ENCODE results near the gene TMX1. TPM values are rescaled to one million over a fixed set of nuclear protein-coding genes. Genes with fewer than 3 reads are reported as not detected.

TMX1 gene
- total RNA-seq, 1 experiment from 2014 or later: 56.6 TPM

DNA sequence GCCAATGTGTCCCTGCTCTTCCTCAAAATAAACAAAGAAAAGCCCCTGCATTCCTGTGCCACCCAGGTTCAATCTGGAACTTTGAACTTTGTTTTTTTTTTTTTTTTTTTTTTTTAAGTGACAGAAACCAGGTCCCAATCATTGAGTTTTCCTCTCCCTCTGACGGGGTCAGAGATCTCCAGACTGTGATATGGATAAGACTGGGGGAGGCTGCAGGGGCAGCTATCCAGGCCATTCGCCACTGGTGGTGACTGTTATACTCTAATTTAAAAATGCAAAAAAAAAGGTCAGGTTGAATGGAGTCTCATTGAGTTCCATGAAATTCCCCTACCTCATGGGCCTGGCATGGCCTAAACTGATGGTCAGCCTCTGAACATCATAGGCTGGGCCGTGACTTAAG is 57.0 kb downstream of the TMX1 start:
- Histone ChIP-seq H3K4me1 (ENCODE audit: insufficient read depth, low read length) (peaks cover 16% of the 10 kb centered on the region), H3K4me2 (ENCODE audit: low read length) (no peak overlapping the region), H2AFZ (ENCODE audit: low read length) (no peak overlapping the region), H3K79me2 (ENCODE audit: low read length) (no peaks in the 10 kb centered on the region), H3K36me3 (ENCODE audit: low read depth, low read length) (no peaks in the 10 kb centered on the region), H3K9me3 (ENCODE audit: low read length) (no peaks in the 10 kb centered on the region), H3K4me3 (ENCODE audit: low read length) (no peak overlapping the region), H3K27me3 (ENCODE audit: low read length) (no peaks in the 10 kb centered on the region), H3K9me2 (replicated peaks; ENCODE audit: low read length) (no peaks in the 10 kb centered on the region), H4K20me1 (ENCODE audit: low read length) (no peaks in the 10 kb centered on the region), H3K9ac (ENCODE audit: low read length) (no peak overlapping the region), H3K27ac (ENCODE audit: low read length) (no peak overlapping the region), H3F3A (ENCODE audit: low read length, unreplicated experiment) (no peaks in the 10 kb centered on the region)
- TF ChIP-seq, protein P1, sequence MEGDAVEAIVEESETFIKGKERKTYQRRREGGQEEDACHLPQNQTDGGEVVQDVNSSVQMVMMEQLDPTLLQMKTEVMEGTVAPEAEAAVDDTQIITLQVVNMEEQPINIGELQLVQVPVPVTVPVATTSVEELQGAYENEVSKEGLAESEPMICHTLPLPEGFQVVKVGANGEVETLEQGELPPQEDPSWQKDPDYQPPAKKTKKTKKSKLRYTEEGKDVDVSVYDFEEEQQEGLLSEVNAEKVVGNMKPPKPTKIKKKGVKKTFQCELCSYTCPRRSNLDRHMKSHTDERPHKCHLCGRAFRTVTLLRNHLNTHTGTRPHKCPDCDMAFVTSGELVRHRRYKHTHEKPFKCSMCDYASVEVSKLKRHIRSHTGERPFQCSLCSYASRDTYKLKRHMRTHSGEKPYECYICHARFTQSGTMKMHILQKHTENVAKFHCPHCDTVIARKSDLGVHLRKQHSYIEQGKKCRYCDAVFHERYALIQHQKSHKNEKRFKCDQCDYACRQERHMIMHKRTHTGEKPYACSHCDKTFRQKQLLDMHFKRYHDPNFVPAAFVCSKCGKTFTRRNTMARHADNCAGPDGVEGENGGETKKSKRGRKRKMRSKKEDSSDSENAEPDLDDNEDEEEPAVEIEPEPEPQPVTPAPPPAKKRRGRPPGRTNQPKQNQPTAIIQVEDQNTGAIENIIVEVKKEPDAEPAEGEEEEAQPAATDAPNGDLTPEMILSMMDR (conservative IDR thresholded peaks at IDR 0.05; ENCODE audit: low read depth, low read length): no peak
- TF ChIP-seq EZH2 (IDR thresholded peaks at IDR 0.05; ENCODE audit: low read length, unreplicated experiment) (no peak), EZH2phosphoT487 (IDR thresholded peaks at IDR 0.05; ENCODE audit: borderline replicate concordance, low read length) (no peak)
- ChIA-PET POLR2A (ENCODE audit: unreplicated experiment) (no interaction called here), CTCF (interaction anchor here (0.5 kb wide), 1 partner anchor 354 kb away, joined by 3 read pairs; the partner anchor contains the start of gene FRMD6)
- intact Hi-C loops (cut with micrococcal nuclease): loop anchor here (5.0 kb wide), 1 partner anchor 145 kb away; no protein-coding TSS in a partner anchor
- ATAC-seq: no peak
- BruUV-seq (replicated peaks): no TSS peak
- no peak for DNase-seq

DNA sequence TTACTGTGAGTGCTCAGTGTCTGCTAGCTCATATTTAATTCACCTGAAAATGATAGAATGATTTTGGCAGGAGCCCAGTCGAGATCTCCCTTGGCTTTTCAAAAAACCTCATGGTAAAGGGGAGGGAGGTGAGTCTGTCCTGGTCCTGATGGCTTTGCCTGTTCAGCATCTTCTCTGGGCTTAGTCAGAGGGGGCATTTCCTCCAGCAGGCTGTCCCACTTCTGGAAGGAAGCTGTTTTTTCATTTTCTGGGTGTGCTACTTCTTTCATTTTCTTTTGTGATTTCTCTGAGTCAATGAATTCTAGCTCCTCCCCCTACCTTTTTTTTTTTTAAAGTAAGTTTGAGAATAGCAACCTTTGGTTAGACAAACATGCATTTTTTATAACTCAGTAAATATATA is 58.8 kb downstream of the TMX1 start:
- ChIA-PET POLR2A (ENCODE audit: unreplicated experiment) (interaction anchor here (0.6 to 0.8 kb wide), 2 partner anchors 97 to 100 kb away, joined by 3 to 4 read pairs; no protein-coding TSS in a partner anchor), CTCF (interaction anchor here (0.6 kb wide), 1 partner anchor 9 kb away, joined by 3 read pairs; no protein-coding TSS in a partner anchor)
- no TSS peak for BruUV-seq (replicated peaks)
- Histone ChIP-seq H3K4me3 (ENCODE audit: low read length) (no peak overlapping the region), H3K27ac (ENCODE audit: low read length) (no peak overlapping the region), H3F3A (ENCODE audit: low read length, unreplicated experiment) (no peaks in the 10 kb centered on the region), H4K20me1 (ENCODE audit: low read length) (no peaks in the 10 kb centered on the region), H3K27me3 (ENCODE audit: low read length) (no peaks in the 10 kb centered on the region), H3K4me1 (ENCODE audit: insufficient read depth, low read length) (peaks cover 26% of the 10 kb centered on the region), H2AFZ (ENCODE audit: low read length) (no peak overlapping the region), H3K36me3 (ENCODE audit: low read depth, low read length) (no peaks in the 10 kb centered on the region), H3K79me2 (ENCODE audit: low read length) (no peaks in the 10 kb centered on the region), H3K9ac (ENCODE audit: low read length) (no peak overlapping the region), H3K4me2 (ENCODE audit: low read length) (no peak overlapping the region), H3K9me3 (ENCODE audit: low read length) (no peaks in the 10 kb centered on the region), H3K9me2 (replicated peaks; ENCODE audit: low read length) (no peaks in the 10 kb centered on the region)
- ATAC-seq (peak; percentile 21; the same call in 1 of the 2 replicates), DNase-seq (peak; percentile 18)
- no peak for TF ChIP-seq EZH2phosphoT487 (IDR thresholded peaks at IDR 0.05; ENCODE audit: borderline replicate concordance, low read length)
- no peak for TF ChIP-seq EZH2 (IDR thresholded peaks at IDR 0.05; ENCODE audit: low read length, unreplicated experiment)
- TF ChIP-seq, protein P1 (conservative IDR thresholded peaks at IDR 0.05; ENCODE audit: low read depth, low read length): no peak
- intact Hi-C loops (cut with micrococcal nuclease): loop anchor here (5.0 kb wide), 1 partner anchor 143 kb away; no protein-coding TSS in a partner anchor

DNA sequence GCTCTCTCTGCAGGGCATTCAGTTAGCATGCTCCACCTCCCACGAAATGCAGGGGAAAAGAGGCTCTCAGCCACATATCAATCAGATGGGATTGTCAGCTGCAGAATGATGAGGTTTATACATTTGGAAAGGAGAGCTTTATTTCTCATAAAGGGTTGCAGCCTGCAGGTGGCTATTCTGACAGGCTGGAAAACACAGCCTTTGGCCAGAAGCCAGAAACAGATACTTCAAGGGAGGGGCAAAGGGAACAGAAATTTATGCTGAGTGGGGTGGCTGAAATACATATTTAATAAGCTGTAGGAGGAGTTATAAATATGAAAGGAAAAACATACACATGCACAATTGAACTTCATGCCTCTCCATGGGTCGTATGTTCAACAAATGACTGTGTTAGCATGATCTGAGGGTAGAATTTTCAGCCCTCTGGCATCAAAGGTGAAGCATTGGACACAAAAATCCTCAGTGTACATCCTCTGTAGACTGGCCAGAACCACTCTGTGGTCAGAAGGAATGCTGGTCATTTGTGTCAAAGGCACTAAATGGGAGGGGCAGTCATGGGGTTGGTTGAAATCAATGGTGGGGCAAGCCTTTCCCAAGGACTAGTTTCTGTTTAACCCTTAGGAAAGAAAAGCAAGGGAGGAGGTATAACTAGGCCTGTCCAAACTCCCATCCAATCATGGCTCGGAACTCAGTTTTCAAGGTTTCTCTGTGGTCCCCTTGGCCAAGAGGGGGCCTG is 62.4 kb downstream of the TMX1 start:
- ChIA-PET POLR2A (ENCODE audit: unreplicated experiment) (no interaction called here), CTCF (interaction anchor here (0.6 kb wide), 1 partner anchor 349 kb away, joined by 3 read pairs; the partner anchor contains the start of gene FRMD6)
- Histone ChIP-seq H3K79me2 (ENCODE audit: low read length) (no peaks in the 10 kb centered on the region), H4K20me1 (ENCODE audit: low read length) (no peaks in the 10 kb centered on the region), H3K27ac (ENCODE audit: low read length) (0 out of 2 replicates have a peak overlapping the region, but pooled peaks have one; percentile 6), H3F3A (ENCODE audit: low read length, unreplicated experiment) (no peaks in the 10 kb centered on the region), H3K27me3 (ENCODE audit: low read length) (no peaks in the 10 kb centered on the region), H3K9ac (ENCODE audit: low read length) (no peak overlapping the region), H3K4me3 (ENCODE audit: low read length) (no peak overlapping the region), H3K9me2 (replicated peaks; ENCODE audit: low read length) (no peaks in the 10 kb centered on the region), H3K4me1 (ENCODE audit: insufficient read depth, low read length) (peaks cover 34% of the 10 kb centered on the region), H3K9me3 (ENCODE audit: low read length) (no peaks in the 10 kb centered on the region), H3K4me2 (ENCODE audit: low read length) (peak overlapping the region; percentile 6; the same call in 1 of the 2 replicates), H2AFZ (ENCODE audit: low read length) (no peak overlapping the region), H3K36me3 (ENCODE audit: low read depth, low read length) (no peaks in the 10 kb centered on the region)
- no TSS peak for BruUV-seq (replicated peaks)
- intact Hi-C loops (cut with micrococcal nuclease): no loop called here
- DNase-seq (peak; percentile 56), ATAC-seq (0 out of 2 replicates have a peak, but pooled peaks have one; percentile 8)
- TF ChIP-seq EZH2phosphoT487 (IDR thresholded peaks at IDR 0.05; ENCODE audit: borderline replicate concordance, low read length): no peak
- TF ChIP-seq, protein P1 (conservative IDR thresholded peaks at IDR 0.05; ENCODE audit: low read depth, low read length): no peak
- TF ChIP-seq EZH2 (IDR thresholded peaks at IDR 0.05; ENCODE audit: low read length, unreplicated experiment): no peak
